ENCODE measurements around the gene TRAF3.
"Not testable (repeated sequence)": the region's sequence is repeated elsewhere in the genome, so short reads cannot be mapped to it uniquely, and the experiment has no call there.

Gene TRAF3

GRCh38 chr14:102883089-102883541 lies 105.9 kb downstream of the TRAF3 start:
- Histone ChIP-seq H3K79me2 (ENCODE audit: control insufficient read depth, insufficient read depth, low read length, unreplicated experiment) (no peaks in the 10 kb centered on the region), H3K36me3 (ENCODE audit: insufficient read depth, low read length) (peaks cover 7% of the 10 kb centered on the region; the same call in 1 of the 2 replicates), H3K27ac (ENCODE audit: low read depth, low read length) (no peak overlapping the region), H3K27me3 (ENCODE audit: insufficient read depth, low read length) (no peaks in the 10 kb centered on the region), H3K4me1 (ENCODE audit: control insufficient read depth, insufficient read depth, low read length, unreplicated experiment) (no peaks in the 10 kb centered on the region), H2AFZ (ENCODE audit: low read length, unreplicated experiment) (no peak overlapping the region), H3K4me3 (ENCODE audit: low read depth, low read length) (no peak overlapping the region)

- peaks cover 7% of the 10 kb centered on the region; the same call in 1 of the 2 replicates for H3K36me3 ChIP-seq (ENCODE audit: insufficient read depth, low read length)
Observed at GRCh38 chr14:102883554-102883953, 106.3 kb downstream of the TRAF3 start.

GRCh38 chr14:102885737-102886447 lies 108.6 kb downstream of the TRAF3 start:
- Histone ChIP-seq H3K27ac (ENCODE audit: low read depth, low read length) (no peak overlapping the region), H2AFZ (ENCODE audit: low read length, unreplicated experiment) (no peak overlapping the region), H3K79me2 (ENCODE audit: control insufficient read depth, insufficient read depth, low read length, unreplicated experiment) (no peaks in the 10 kb centered on the region), H3K4me3 (ENCODE audit: low read depth, low read length) (no peak overlapping the region), H3K36me3 (ENCODE audit: insufficient read depth, low read length) (0 out of 2 replicates have a peak, but pooled peaks cover 4% of the 10 kb centered on the region), H3K27me3 (ENCODE audit: insufficient read depth, low read length) (no peaks in the 10 kb centered on the region), H3K4me1 (ENCODE audit: control insufficient read depth, insufficient read depth, low read length, unreplicated experiment) (no peaks in the 10 kb centered on the region)

More at GRCh38 chr14:102883554-102883953, 106.3 kb downstream of the TRAF3 start:
- Histone ChIP-seq H3K27ac (ENCODE audit: low read depth, low read length) (no peak overlapping the region), H3K79me2 (ENCODE audit: control insufficient read depth, insufficient read depth, low read length, unreplicated experiment) (no peaks in the 10 kb centered on the region), H3K4me1 (ENCODE audit: control insufficient read depth, insufficient read depth, low read length, unreplicated experiment) (no peaks in the 10 kb centered on the region), H3K27me3 (ENCODE audit: insufficient read depth, low read length) (no peaks in the 10 kb centered on the region), H2AFZ (ENCODE audit: low read length, unreplicated experiment) (no peak overlapping the region), H3K4me3 (ENCODE audit: low read depth, low read length) (no peak overlapping the region)

GRCh38 chr14:102888748-102889147 lies 111.5 kb downstream of the TRAF3 start:
- Histone ChIP-seq H3K27ac (ENCODE audit: low read depth, low read length) (no peak overlapping the region), H3K4me3 (ENCODE audit: low read depth, low read length) (no peak overlapping the region), H2AFZ (ENCODE audit: low read length, unreplicated experiment) (no peak overlapping the region), H3K27me3 (ENCODE audit: insufficient read depth, low read length) (no peaks in the 10 kb centered on the region), H3K4me1 (ENCODE audit: control insufficient read depth, insufficient read depth, low read length, unreplicated experiment) (peaks cover 17% of the 10 kb centered on the region), H3K36me3 (ENCODE audit: insufficient read depth, low read length) (0 out of 2 replicates have a peak, but pooled peaks cover 4% of the 10 kb centered on the region), H3K79me2 (ENCODE audit: control insufficient read depth, insufficient read depth, low read length, unreplicated experiment) (no peaks in the 10 kb centered on the region)

DNA sequence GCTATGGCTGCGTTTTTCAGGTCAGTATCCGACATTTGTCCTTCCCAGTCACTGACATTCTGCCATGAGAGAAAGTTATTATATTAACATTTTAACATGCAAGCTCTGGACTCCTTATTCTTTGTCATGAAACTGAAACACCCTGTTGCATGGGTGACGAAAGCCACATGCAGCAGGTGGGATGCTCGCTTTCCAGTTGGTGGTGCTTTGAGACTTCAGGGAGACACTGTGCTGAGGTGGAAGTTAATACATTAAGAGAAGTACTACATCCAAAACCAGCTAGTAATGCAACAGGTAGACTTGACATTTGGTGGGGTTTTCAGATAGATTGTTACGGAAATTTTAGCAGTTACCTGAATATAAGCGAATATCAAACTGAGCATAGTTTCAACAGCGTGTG lies 112.4 kb downstream of the TRAF3 start:
- Histone ChIP-seq H3K4me3 (ENCODE audit: low read depth, low read length) (no peak overlapping the region), H3K27me3 (ENCODE audit: insufficient read depth, low read length) (no peaks in the 10 kb centered on the region), H3K36me3 (ENCODE audit: insufficient read depth, low read length) (0 out of 2 replicates have a peak, but pooled peaks cover 4% of the 10 kb centered on the region), H2AFZ (ENCODE audit: low read length, unreplicated experiment) (no peak overlapping the region), H3K79me2 (ENCODE audit: control insufficient read depth, insufficient read depth, low read length, unreplicated experiment) (no peaks in the 10 kb centered on the region), H3K4me1 (ENCODE audit: control insufficient read depth, insufficient read depth, low read length, unreplicated experiment) (peaks cover 23% of the 10 kb centered on the region), H3K27ac (ENCODE audit: low read depth, low read length) (no peak overlapping the region)

- H3K36me3 ChIP-seq (ENCODE audit: insufficient read depth, low read length): no peaks in the 10 kb centered on the region
- H3K27me3 ChIP-seq (ENCODE audit: insufficient read depth, low read length): no peaks in the 10 kb centered on the region
- H3K4me3 ChIP-seq (ENCODE audit: low read depth, low read length): no peak overlapping the region
- H3K79me2 ChIP-seq (ENCODE audit: control insufficient read depth, insufficient read depth, low read length, unreplicated experiment): no peaks in the 10 kb centered on the region
- H3K27ac ChIP-seq (ENCODE audit: low read depth, low read length): no peak overlapping the region
- peaks cover 23% of the 10 kb centered on the region for H3K4me1 ChIP-seq (ENCODE audit: control insufficient read depth, insufficient read depth, low read length, unreplicated experiment)
- H2AFZ ChIP-seq (ENCODE audit: low read length, unreplicated experiment): no peak overlapping the region
Observed at GRCh38 chr14:102891111-102891510, 113.9 kb downstream of the TRAF3 start.

DNA sequence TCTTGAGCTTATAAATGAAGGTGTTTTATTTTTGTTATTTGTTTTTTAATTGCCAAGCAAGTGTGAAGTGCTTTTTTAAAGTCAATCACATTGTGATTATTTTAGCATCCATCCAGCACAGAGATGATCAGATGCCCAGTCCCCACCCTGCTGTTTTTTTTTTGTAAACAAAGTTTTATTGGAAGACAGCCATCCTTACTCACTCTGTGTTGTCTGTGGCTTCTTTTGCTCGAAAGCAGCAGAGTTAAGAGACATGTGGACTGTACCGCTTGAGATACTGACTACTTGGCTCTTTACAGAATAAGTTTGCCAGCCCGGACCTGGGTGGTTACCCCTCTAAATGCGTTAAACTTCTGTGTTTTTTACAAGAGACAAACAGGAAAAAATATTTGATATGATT lies 114.3 kb downstream of the TRAF3 start:
- Histone ChIP-seq H2AFZ (ENCODE audit: low read length, unreplicated experiment) (no peak overlapping the region), H3K27ac (ENCODE audit: low read depth, low read length) (no peak overlapping the region), H3K4me1 (ENCODE audit: control insufficient read depth, insufficient read depth, low read length, unreplicated experiment) (peaks cover 23% of the 10 kb centered on the region), H3K4me3 (ENCODE audit: low read depth, low read length) (no peak overlapping the region), H3K36me3 (ENCODE audit: insufficient read depth, low read length) (no peaks in the 10 kb centered on the region), H3K79me2 (ENCODE audit: control insufficient read depth, insufficient read depth, low read length, unreplicated experiment) (no peaks in the 10 kb centered on the region), H3K27me3 (ENCODE audit: insufficient read depth, low read length) (no peaks in the 10 kb centered on the region)

- Histone ChIP-seq H3K36me3 (ENCODE audit: insufficient read depth, low read length) (no peaks in the 10 kb centered on the region), H3K4me1 (ENCODE audit: control insufficient read depth, insufficient read depth, low read length, unreplicated experiment) (peaks cover 23% of the 10 kb centered on the region), H2AFZ (ENCODE audit: low read length, unreplicated experiment) (no peak overlapping the region), H3K4me3 (ENCODE audit: low read depth, low read length) (no peak overlapping the region), H3K27ac (ENCODE audit: low read depth, low read length) (no peak overlapping the region), H3K79me2 (ENCODE audit: control insufficient read depth, insufficient read depth, low read length, unreplicated experiment) (no peaks in the 10 kb centered on the region), H3K27me3 (ENCODE audit: insufficient read depth, low read length) (no peaks in the 10 kb centered on the region)
Observed at GRCh38 chr14:102892651-102893050, 115.4 kb downstream of the TRAF3 start.

DNA sequence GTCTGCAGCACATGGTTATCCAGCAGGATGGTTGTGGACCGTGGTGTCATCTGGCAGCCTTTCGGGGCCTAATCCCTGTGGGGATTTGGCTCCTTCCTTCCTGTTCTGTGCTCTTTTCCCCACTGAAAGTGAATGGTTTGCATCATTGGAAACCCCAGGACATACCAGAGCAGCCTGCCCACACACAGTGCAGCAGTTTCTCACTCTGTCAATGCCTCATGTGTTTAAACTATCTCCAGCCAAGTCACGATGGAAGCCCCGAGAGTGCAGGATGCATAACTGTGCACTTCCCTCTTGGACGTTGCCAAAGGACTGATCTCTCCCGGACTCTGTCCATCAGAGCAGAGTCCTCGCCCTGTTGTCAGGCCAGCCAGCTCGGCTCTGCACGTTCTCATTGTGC lies 116.2 kb downstream of the TRAF3 start:
- Histone ChIP-seq H2AFZ (ENCODE audit: low read length, unreplicated experiment) (no peak overlapping the region), H3K79me2 (ENCODE audit: control insufficient read depth, insufficient read depth, low read length, unreplicated experiment) (no peaks in the 10 kb centered on the region), H3K4me3 (ENCODE audit: low read depth, low read length) (no peak overlapping the region), H3K27me3 (ENCODE audit: insufficient read depth, low read length) (no peaks in the 10 kb centered on the region), H3K4me1 (ENCODE audit: control insufficient read depth, insufficient read depth, low read length, unreplicated experiment) (peaks cover 23% of the 10 kb centered on the region), H3K36me3 (ENCODE audit: insufficient read depth, low read length) (no peaks in the 10 kb centered on the region), H3K27ac (ENCODE audit: low read depth, low read length) (peak overlapping the region; percentile 33; the same call in 1 of the 2 replicates)

DNA sequence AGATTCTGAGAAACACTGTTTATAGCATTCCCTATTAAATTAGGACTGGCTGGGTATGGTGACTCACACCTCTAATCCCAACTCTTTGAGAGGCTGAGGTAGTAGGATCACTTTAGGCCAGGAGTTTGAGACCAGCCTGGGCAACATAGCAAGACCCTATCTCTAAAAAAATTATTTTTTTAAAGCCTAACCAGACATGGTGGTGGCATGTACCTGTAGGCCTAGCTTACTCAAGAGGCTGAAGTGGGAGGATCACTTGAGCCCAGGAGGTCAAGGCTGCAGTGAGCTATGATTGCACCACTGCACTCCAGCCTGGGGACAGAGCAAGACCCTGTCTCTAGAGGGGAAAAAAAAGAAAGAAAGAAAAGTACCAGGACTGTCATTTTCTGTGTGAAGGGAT lies 119.5 kb downstream of the TRAF3 start:
- not testable (repeated sequence) for H3K79me2 ChIP-seq (ENCODE audit: control insufficient read depth, insufficient read depth, low read length, unreplicated experiment); H3K27ac ChIP-seq (ENCODE audit: low read depth, low read length); H3K36me3 ChIP-seq (ENCODE audit: insufficient read depth, low read length); H3K4me3 ChIP-seq (ENCODE audit: low read depth, low read length); H2AFZ ChIP-seq (ENCODE audit: low read length, unreplicated experiment); H3K27me3 ChIP-seq (ENCODE audit: insufficient read depth, low read length)
- H3K4me1 ChIP-seq (ENCODE audit: control insufficient read depth, insufficient read depth, low read length, unreplicated experiment): peaks cover 18% of the 10 kb centered on the region

- Histone ChIP-seq H3K27ac (ENCODE audit: low read depth, low read length) (no peak overlapping the region), H3K36me3 (ENCODE audit: insufficient read depth, low read length) (no peaks in the 10 kb centered on the region)
Observed at GRCh38 chr14:102897299-102898027, 120.2 kb downstream of the TRAF3 start.

More at GRCh38 chr14:102897299-102898027, 120.2 kb downstream of the TRAF3 start:
- Histone ChIP-seq H2AFZ (ENCODE audit: low read length, unreplicated experiment) (no peak overlapping the region), H3K79me2 (ENCODE audit: control insufficient read depth, insufficient read depth, low read length, unreplicated experiment) (no peaks in the 10 kb centered on the region), H3K4me3 (ENCODE audit: low read depth, low read length) (no peak overlapping the region), H3K27me3 (ENCODE audit: insufficient read depth, low read length) (no peaks in the 10 kb centered on the region), H3K4me1 (ENCODE audit: control insufficient read depth, insufficient read depth, low read length, unreplicated experiment) (peaks cover 15% of the 10 kb centered on the region)

Data from ACC112 (cell line).